ENCODE measurements around the gene TSPAN1. TPM values are rescaled to one million over a fixed set of nuclear protein-coding genes. Genes with fewer than 3 reads are reported as not detected.
A peak's percentile ranks its signal among the peaks of the same experiment; 100 is the strongest.

Gene TSPAN1
- total and polyA plus RNA-seq, 2 of the 13 experiments (the other 11 are each of a cell fraction or from before 2014, with no cell fraction given) = 1.7 to 2.9 TPM

- peak; percentile 41; the same call in 1 of the 2 replicates for TF ChIP-seq ZNF142 (CRISPR knock-in tag; IDR thresholded peaks at IDR 0.05)
- TF ChIP-seq GABPA (IDR thresholded peaks at IDR 0.05; ENCODE audit: low read depth, low read length) = peak; percentile 34
- no peak for TF ChIP-seq GABPA (CRISPR knock-in tag; IDR thresholded peaks at IDR 0.05; ENCODE audit: low read depth)
- no peak for TF ChIP-seq CENPT (CRISPR knock-in tag; IDR thresholded peaks at IDR 0.05; ENCODE audit: low read depth)
- TF ChIP-seq U2AF2 (IDR thresholded peaks at IDR 0.05; ENCODE audit: low read depth, low read length) = no peak
- TF ChIP-seq ZNF143 (CRISPR knock-in tag; IDR thresholded peaks at IDR 0.05) = no peak
- no peak for TF ChIP-seq DMTF1 (CRISPR knock-in tag; IDR thresholded peaks at IDR 0.05)
- TF ChIP-seq ZNF180 (CRISPR knock-in tag; IDR thresholded peaks at IDR 0.05; ENCODE audit: borderline replicate concordance, low read depth) = no peak
- TF ChIP-seq HNRNPH1 (optimal IDR thresholded peaks at IDR 0.05; ENCODE audit: low read depth, low read length) = no peak
- TF ChIP-seq PAX8 (CRISPR knock-in tag; IDR thresholded peaks at IDR 0.05; ENCODE audit: borderline replicate concordance) = peak; percentile 68; the same call in 1 of the 2 replicates
- TF ChIP-seq STAT6 (CRISPR knock-in tag; IDR thresholded peaks at IDR 0.05; ENCODE audit: borderline replicate concordance) = no peak
Observed at GRCh38 chr1:46197964-46198811, 23.3 kb downstream of the TSPAN1 start, which contains the start of gene POMGNT1 (continued).

Data from HepG2 (cell line).